ENCODE results near the gene FMN1.

The FMN1 gene

DNA sequence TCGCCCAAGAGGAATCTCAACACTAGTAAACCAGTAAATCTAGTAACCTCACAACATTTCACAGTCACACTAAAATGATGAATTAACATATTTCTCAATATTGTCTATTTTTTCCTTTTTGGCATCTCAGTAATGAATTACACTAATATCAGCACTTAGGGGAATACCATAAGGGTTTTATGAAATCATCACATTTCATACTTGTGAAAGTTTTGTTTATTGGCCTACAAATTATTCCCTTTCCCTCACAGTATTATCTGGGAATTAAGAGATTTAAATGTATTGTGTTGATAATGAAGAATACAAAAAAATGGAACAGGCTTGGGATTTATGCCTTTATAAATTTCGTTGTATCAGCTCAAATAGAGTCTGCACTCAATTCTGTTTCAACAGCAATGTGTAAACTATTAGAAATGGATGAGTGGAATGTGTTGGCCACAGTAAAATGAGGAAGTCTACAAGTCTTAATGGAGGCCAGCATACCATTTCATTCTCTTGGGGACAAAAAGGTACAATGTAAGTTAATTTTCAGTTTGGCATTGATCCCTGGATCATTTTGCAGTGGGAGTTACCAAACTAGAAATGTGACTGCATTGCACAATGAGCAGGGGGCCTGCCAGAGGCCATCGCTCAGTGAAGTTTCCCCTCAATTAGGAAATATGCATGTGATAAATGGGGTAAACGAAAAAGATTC lies 195.4 kb downstream of the FMN1 start:
- TF ChIP-seq, protein P1, sequence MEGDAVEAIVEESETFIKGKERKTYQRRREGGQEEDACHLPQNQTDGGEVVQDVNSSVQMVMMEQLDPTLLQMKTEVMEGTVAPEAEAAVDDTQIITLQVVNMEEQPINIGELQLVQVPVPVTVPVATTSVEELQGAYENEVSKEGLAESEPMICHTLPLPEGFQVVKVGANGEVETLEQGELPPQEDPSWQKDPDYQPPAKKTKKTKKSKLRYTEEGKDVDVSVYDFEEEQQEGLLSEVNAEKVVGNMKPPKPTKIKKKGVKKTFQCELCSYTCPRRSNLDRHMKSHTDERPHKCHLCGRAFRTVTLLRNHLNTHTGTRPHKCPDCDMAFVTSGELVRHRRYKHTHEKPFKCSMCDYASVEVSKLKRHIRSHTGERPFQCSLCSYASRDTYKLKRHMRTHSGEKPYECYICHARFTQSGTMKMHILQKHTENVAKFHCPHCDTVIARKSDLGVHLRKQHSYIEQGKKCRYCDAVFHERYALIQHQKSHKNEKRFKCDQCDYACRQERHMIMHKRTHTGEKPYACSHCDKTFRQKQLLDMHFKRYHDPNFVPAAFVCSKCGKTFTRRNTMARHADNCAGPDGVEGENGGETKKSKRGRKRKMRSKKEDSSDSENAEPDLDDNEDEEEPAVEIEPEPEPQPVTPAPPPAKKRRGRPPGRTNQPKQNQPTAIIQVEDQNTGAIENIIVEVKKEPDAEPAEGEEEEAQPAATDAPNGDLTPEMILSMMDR (IDR thresholded peaks at IDR 0.05): no peak

DNA sequence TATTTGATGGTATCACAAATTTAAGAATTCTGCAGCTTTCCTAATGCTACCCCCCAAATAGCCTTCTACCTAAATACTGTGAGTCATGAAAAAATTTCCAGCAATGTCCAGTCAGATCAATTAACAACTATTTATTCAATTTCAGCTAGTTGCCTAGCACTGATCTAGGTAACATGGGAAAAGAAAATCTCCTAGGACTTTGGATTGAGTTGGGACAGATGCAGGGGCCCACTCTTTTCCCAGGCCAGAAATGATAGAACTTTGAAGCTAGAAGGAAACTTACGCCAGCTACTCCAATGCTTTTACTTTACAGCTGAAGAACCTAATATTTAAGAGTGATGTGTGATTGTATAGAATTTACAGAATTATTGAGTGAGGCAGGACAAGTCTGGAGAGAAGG lies 196.3 kb downstream of the FMN1 start:
- TF ChIP-seq, protein P1 (IDR thresholded peaks at IDR 0.05): no peak

DNA sequence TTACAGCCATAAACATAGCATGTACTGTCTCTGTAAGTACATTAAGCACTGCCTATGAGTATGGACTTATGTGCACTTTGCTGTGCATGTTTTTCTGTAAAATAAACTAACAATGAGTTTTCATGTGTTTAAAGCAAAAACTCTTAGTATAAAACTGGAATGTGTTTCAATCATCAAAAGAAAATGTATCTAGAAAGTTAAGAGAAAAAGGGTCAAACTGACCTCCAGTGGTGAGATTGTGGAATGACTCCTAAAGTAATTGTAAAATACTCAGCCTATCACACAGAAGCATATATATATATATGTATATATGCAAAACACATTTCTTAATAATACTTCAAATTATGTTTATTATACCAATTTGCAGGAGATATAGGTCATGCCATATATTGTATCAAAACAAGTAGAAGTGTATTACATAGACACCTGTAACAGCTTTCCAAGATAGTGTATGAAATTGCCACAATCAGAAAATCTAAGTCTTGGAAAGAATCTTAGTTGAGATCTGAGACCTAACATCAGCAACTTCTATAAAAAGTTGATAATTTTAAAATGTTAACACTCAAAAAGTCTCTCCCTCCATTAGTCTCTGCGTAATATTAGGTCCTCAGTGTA lies 199.6 kb downstream of the FMN1 start:
- TF ChIP-seq, protein P1 (IDR thresholded peaks at IDR 0.05): peak; percentile 68

DNA sequence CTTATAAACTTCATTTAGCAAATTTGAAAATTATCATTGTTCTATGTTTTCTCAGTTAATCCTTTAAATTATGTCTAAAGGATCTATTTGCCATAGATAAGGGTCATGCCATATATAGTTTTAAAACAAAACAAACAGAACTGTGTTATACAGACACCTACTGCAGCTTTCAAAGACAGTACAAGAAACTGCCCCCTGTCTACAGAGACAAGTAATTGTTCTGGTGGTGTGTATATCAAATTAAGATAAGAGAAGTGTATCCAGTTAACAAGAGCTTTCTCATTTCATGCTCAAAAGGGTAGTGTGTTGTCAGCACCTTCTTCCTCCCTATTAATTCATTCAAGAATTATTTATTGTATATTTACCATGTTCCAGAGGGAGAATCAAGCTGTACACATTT lies 201.2 kb downstream of the FMN1 start:
- TF ChIP-seq, protein P1 (IDR thresholded peaks at IDR 0.05): peak; percentile 39

DNA sequence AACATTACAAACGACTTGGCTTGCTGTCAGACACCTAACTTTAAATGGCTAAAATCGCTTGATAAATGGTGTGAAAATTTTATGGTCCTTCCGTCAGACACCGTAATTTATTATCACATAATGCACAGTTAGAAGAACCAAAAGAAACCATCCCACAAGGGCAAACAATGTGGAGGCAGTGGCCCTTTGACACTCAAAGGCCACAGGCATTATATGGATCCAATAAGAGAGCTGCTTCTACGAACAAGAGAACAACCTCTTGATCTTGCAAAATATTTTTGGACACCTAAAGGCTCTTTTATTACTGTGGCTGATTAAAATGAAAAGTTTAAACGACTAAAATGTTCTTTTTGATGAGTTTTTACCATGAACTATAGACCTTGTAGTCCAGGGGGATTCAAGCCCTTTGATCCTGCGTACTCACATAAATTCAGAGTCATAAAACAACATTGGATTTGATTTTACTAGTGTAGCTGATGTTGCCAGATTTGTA lies 202.8 kb downstream of the FMN1 start:
- TF ChIP-seq, protein P1 (IDR thresholded peaks at IDR 0.05): no peak

DNA sequence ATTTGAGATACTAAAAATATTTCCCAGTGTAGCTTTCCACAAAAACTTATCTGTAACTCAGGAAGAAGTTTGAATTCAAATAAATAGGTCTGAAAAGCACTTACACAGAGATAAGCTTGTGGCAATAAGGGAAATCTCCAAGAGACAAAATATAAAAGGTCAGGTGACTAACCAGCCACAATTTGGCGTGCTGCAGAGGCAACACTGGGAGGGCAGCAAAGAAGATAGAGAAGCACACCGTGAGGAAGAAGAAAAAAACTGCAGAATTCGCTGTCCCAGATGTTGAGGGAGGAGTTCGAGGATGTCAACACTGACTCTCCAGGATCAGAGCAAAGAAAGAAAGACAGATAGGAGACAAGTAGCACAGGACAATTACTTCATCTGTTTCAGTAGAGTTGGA lies 204.4 kb downstream of the FMN1 start:
- TF ChIP-seq, protein P1 (IDR thresholded peaks at IDR 0.05): no peak

DNA sequence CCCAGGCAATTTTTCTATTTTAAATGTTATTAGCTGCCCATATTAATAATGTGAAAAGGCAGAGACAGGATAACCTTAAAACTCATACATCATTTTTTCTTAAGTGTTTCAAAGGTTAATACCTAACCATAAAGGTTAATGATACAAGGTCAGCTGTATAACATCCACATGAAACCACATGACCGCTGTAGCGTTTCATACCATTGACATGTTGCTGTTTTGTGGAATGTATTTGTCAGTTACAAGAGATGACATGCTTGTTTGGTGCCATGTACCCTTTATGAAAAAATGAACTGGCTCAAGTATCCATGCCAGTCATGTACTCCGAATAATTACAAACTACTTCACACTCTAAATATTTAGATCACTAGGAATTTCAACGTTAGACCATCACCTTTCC lies 207.4 kb downstream of the FMN1 start:
- TF ChIP-seq, protein P1 (IDR thresholded peaks at IDR 0.05): no peak
